Epithelial cell of esophagus (primary cell): ENCODE measurements around the gene NKIRAS1.
"Not testable (repeated sequence)": the region's sequence is repeated elsewhere in the genome, so short reads cannot be mapped to it uniquely, and the experiment has no call there.

ENCODE experiments used
- DNase-seq: peaks from one replicate; pipeline ENCODE4 v3.0.0; 2010; ENCODE audit warnings: low read depth
- H3K4me3 ChIP-seq: 2 replicates; pipeline ENCODE4 v1.5.1; 2011; ENCODE audit warnings: mild to moderate bottlenecking, low read length, control low read depth
- TF ChIP-seq, protein P1 (sequence below): IDR thresholded peaks from 2 replicates; pipeline ENCODE4 v1.5.1; 2011; ENCODE audit warnings: low read depth, mild to moderate bottlenecking, low read length, control low read depth, inconsistent platforms; ENCODE audit not compliant: insufficient read depth; ENCODE audit errors: missing control alignments

Gene NKIRAS1

DNA sequence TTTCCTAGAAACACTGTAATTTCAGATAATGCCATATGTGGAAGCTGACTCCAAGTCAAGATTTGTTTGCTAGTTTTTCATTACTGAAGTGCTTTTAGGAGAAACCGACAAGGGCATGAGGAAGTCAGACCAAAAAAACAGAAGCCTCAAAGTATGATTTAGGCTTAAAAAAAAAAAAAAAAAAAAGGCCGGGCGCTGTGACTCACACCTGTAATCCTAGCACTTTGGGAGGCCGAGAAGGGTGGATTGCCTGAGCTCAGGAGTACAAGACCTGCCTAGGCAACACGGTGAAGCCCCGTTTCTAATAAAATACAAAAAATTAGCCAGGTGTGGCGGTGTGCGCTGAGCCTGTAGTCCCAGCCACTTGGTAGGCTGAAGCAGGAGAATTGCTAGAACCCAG is 11.7 kb upstream of the NKIRAS1 start:
- no peak overlapping the region for H3K4me3 ChIP-seq
- TF ChIP-seq, protein P1, sequence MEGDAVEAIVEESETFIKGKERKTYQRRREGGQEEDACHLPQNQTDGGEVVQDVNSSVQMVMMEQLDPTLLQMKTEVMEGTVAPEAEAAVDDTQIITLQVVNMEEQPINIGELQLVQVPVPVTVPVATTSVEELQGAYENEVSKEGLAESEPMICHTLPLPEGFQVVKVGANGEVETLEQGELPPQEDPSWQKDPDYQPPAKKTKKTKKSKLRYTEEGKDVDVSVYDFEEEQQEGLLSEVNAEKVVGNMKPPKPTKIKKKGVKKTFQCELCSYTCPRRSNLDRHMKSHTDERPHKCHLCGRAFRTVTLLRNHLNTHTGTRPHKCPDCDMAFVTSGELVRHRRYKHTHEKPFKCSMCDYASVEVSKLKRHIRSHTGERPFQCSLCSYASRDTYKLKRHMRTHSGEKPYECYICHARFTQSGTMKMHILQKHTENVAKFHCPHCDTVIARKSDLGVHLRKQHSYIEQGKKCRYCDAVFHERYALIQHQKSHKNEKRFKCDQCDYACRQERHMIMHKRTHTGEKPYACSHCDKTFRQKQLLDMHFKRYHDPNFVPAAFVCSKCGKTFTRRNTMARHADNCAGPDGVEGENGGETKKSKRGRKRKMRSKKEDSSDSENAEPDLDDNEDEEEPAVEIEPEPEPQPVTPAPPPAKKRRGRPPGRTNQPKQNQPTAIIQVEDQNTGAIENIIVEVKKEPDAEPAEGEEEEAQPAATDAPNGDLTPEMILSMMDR: no peak
- peak; percentile 69 for DNase-seq

DNA sequence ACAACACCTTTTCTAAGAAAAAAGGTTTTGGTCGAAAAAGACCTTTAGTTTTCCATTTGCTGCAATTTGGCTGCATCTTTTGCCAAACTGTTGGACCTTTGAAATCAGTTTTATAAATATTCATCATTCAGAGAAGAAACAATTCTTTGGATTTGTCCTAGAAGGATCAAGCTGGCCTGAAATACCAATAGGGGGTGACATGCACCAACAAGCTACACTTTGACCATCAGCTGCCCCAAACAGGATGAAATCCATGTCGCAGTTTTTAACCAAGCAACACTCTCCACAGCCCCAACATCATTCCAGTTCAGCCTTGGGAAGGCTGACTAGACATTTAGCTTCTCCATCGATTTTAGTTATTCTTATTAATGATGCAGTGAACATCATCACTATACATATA is 9.9 kb upstream of the NKIRAS1 start:
- no peak overlapping the region for H3K4me3 ChIP-seq
- no peak for DNase-seq
- TF ChIP-seq, protein P1: no peak

DNA sequence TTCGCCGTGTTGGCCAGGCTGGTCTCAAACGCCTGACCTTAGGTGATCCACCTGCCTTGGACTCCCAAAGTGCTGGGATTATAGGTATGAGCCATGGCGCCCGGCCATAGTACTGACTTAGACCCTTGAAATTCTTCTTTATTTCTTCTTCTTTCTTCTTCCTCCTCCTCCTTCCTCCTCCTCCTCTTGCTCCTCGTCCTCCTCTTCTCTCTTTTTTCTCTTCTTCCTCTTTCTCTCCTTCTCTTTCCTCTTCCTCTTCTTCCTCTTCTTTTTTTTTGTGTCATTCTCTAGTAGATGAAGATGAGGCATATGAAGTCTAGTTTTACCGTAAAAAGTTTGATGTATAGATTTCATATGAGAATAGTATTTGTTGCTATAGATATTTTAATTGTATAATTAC is 9.5 kb upstream of the NKIRAS1 start:
- H3K4me3 ChIP-seq: no peak overlapping the region
- no peak for DNase-seq
- TF ChIP-seq, protein P1: no peak

DNA sequence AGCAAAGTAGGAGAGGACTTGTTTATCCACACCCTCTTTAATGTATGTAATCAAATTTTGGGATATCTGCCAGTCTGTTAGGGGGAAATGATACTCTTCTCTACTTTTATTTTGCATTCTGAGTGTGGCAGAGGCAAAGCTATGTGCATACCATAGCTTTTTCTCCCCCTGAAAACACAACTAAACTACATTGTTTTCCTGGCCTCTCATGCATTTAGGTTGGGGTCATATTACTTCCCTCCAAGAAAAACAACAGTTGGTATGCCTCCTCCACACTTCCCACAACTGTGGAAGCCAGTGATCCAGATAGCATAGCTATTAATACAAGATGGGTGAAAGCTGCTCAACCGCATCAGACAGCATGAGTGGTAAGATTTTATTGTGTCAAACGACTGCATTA is 7.0 kb upstream of the NKIRAS1 start:
- DNase-seq: no peak
- TF ChIP-seq, protein P1: no peak
- no peak overlapping the region for H3K4me3 ChIP-seq

DNA sequence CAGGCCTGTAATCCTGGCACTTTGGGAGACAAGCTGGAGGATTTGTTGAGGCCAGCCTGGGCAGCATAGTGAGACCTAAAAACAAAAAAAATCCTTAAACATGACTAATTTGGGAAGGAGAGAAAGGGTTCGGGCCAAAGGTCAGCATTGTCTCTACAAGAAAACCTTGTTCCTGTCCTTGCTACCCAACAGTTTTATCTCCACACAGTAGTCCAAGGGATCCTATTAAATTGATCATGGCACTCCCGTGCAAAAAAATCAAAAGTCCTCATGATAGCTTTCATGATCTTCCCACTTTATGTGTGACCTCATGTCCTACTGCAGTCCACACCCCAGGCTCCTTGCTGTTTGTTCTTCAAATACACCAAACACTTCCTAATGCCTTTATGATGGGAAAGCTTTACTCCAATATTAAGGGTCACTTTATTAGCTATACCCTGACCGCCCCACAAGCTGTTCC is 4.3 kb upstream of the NKIRAS1 start:
- no peak overlapping the region for H3K4me3 ChIP-seq
- TF ChIP-seq, protein P1: no peak
- DNase-seq: no peak

DNA sequence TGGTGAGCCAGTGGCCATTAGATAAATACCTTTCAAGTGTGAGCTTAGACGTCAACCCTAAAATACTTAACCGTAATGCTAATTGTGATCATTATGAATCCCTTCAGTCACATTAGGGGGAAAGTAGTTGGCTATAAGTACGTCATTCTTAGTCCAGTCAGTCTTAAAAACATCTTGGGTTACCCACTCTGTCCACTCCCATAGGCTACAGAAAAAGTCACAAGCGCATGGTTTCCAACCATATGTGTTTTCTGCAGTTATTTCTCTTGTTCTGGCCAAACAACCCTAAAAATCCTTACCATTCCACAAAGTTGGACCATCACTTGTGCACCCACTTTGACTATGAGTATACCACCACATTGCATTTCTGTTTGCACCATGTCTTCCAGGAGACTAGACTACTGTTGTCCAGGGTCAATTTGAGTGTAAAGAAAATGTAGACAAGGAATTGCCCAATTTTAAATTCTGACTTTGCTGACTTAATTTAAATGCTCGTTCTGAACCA is 3.4 kb upstream of the NKIRAS1 start:
- TF ChIP-seq, protein P1: no peak
- H3K4me3 ChIP-seq: no peak overlapping the region
- DNase-seq: no peak

DNA sequence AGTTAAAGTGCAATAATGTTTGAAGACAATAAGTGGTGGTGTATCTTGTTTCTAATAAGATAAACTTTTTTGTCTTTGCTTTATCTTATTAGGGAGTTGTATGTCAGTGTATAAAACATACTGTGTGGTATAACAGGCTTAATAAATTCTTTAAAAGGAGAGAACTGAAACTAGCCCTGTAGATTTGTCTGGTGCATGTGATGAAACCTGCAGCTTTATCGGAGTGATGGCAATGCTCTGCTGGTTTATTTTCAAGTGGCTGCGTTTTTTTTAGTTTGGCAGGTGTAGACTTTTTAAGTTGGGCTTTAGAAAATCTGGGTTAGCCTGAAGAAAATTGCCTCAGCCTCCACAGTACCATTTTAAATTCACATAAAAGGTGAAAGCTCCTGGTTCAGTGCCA is 2.8 kb upstream of the NKIRAS1 start:
- no peak for DNase-seq
- TF ChIP-seq, protein P1: no peak

DNA sequence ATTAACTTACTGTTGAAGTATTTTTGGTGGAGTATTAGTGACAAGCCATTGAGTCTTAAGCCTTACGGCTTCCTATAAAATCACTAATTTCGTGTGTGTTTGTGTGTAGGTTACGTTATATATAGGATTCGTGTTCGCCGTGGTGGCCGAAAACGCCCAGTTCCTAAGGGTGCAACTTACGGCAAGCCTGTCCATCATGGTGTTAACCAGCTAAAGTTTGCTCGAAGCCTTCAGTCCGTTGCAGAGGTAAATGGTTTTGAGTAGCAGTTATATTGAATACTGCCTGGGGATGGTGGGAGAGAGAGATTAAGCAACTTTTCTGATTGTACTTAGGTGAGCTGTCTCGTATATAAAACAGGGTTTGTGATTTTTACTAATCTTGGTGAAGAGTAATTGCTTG is 1.5 kb upstream of the NKIRAS1 start:
- DNase-seq: not testable (repeated sequence)
- peak overlapping the region; percentile 86 for H3K4me3 ChIP-seq

More for the DNA sequence above, 2.8 kb upstream of the NKIRAS1 start:
- no peak overlapping the region for H3K4me3 ChIP-seq

DNA sequence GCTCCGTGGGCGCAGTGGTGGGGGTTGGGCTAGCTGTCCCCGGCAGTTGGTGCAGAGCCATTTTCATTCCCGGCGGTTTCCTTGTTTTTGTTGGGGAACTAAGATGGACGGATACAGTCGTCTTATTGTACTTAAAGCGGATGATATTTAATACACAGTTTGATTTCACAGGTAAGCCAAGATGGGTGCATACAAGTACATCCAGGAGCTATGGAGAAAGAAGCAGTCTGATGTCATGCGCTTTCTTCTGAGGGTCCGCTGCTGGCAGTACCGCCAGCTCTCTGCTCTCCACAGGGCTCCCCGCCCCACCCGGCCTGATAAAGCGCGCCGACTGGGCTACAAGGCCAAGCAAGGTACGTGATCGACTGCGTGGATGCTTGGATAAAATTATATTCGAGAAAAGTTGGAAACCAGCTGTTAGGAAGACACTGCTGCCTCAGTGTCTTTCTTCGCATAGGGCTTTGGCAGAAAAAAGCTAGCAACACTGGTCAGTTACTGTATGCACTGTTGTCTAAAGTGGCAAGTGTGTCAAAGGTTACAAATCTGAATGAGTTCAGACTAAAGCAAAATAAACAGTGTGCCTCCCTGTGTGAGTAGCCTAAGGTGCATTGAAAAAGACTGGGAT is 1.0 kb upstream of the NKIRAS1 start:
- peak overlapping the region; percentile 86 for H3K4me3 ChIP-seq
- DNase-seq: peak; percentile 50
